Measurements from ENCODE around the gene WDR81. TPM values are rescaled to one million over a fixed set of nuclear protein-coding genes. Genes with fewer than 3 reads are reported as not detected.

The WDR81 gene
- total RNA-seq, 1 donor from 2014 or later = 13.2 TPM

- Mint-ChIP-seq H3K27ac (ENCODE audit: unreplicated experiment) (no peak overlapping the region), H3K4me1 (no peaks in the 10 kb centered on the region), H3K36me3 (ENCODE audit: low read depth) (no peaks in the 10 kb centered on the region), H3K27me3 (ENCODE audit: low read depth) (no peaks in the 10 kb centered on the region), H3K4me3 (no peak overlapping the region), H3K9me3 (no peaks in the 10 kb centered on the region)
- DNase-seq (ENCODE audit: low read depth, low spot score) = no peak
- TF ChIP-seq CTCF (conservative IDR thresholded peaks at IDR 0.05) = no peak
Observed at GRCh38 chr17:1743088-1743439, 18.6 kb downstream of the WDR81 start.

GRCh38 chr17:1744551-1745512 is 20.3 kb downstream of the WDR81 start:
- no peak for DNase-seq (ENCODE audit: low read depth, low spot score)
- Mint-ChIP-seq H3K4me1 (no peaks in the 10 kb centered on the region), H3K36me3 (ENCODE audit: low read depth) (no peaks in the 10 kb centered on the region), H3K9me3 (no peaks in the 10 kb centered on the region), H3K4me3 (no peak overlapping the region), H3K27ac (ENCODE audit: unreplicated experiment) (no peak overlapping the region), H3K27me3 (ENCODE audit: low read depth) (no peaks in the 10 kb centered on the region)
- TF ChIP-seq CTCF (conservative IDR thresholded peaks at IDR 0.05) = no peak

- no peak for TF ChIP-seq CTCF (conservative IDR thresholded peaks at IDR 0.05)
- no peak overlapping the region for H3K4me3 Mint-ChIP-seq
- H3K27me3 Mint-ChIP-seq (ENCODE audit: low read depth) = no peaks in the 10 kb centered on the region
- no peaks in the 10 kb centered on the region for H3K4me1 Mint-ChIP-seq
- no peaks in the 10 kb centered on the region for H3K36me3 Mint-ChIP-seq (ENCODE audit: low read depth)
- DNase-seq (ENCODE audit: low read depth, low spot score) = no peak
- no peak overlapping the region for H3K27ac Mint-ChIP-seq (ENCODE audit: unreplicated experiment)
- no peaks in the 10 kb centered on the region for H3K9me3 Mint-ChIP-seq
Observed at GRCh38 chr17:1745513-1746020, 21.1 kb downstream of the WDR81 start.

- H3K36me3 Mint-ChIP-seq (ENCODE audit: low read depth) = no peaks in the 10 kb centered on the region
- H3K9me3 Mint-ChIP-seq = no peaks in the 10 kb centered on the region
- no peak for TF ChIP-seq CTCF (conservative IDR thresholded peaks at IDR 0.05)
- H3K4me1 Mint-ChIP-seq = no peaks in the 10 kb centered on the region
- no peak overlapping the region for H3K27ac Mint-ChIP-seq (ENCODE audit: unreplicated experiment)
- H3K27me3 Mint-ChIP-seq (ENCODE audit: low read depth) = no peaks in the 10 kb centered on the region
- no peak overlapping the region for H3K4me3 Mint-ChIP-seq
- no peak for DNase-seq (ENCODE audit: low read depth, low spot score)
Observed at GRCh38 chr17:1746975-1747543, 22.6 kb downstream of the WDR81 start.

GRCh38 chr17:1750628-1751027 is 26.1 kb downstream of the WDR81 start:
- Mint-ChIP-seq H3K4me1 (peaks cover under 1% of the 10 kb centered on the region), H3K27me3 (ENCODE audit: low read depth) (no peaks in the 10 kb centered on the region), H3K36me3 (ENCODE audit: low read depth) (no peaks in the 10 kb centered on the region), H3K9me3 (no peaks in the 10 kb centered on the region), H3K27ac (ENCODE audit: unreplicated experiment) (no peak overlapping the region), H3K4me3 (no peak overlapping the region)
- TF ChIP-seq CTCF (conservative IDR thresholded peaks at IDR 0.05) = no peak
- DNase-seq (ENCODE audit: low read depth, low spot score) = no peak

Data from neural crest cell (in vitro differentiated cells).